GM21529 (cell line): ENCODE measurements around the gene PCYT2.
A peak's percentile ranks its signal among the peaks of the same experiment; 100 is the strongest.
"Not testable (repeated sequence)": the region's sequence is repeated elsewhere in the genome, so short reads cannot be mapped to it uniquely, and the experiment has no call there.

ENCODE experiments used
- ATAC-seq: cut with Tn5 transposase; IDR thresholded peaks from one replicate; pipeline ENCODE4 v1.9.1; 2021; ENCODE audit not compliant: unreplicated experiment

PCYT2 gene

DNA sequence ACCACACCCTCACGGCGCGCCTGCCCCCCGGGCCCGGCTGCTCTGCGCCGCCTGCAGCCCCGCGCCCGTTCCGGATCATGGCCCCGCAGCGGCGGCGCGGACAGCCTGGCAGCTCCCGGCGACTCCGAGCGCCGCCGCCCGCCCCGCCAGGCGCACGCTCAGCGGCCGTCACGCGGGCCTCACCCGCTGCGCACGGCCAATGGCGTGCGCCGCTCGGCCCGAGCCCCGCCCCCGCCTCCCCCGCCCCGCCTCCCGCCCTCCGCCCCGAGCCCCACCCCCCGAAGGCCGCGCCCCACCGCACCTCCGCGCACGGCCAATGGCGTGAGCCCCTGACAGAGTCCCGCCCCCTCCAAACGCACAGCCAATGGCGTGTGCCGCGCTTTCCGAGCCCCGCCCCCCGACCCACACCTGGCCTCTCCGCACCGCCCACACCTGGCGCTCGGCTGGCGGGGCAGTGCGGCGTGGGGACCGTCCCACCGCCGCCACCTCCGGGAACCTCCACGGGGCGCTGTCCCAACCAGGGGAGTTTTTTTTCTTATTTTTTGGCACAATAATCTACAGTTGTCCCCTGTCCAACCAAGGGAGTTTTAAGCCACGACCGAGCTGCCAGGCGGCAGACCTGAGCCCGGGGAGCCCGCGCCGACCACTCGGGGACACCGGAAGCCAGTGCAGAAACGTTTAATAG lies at the start of gene PCYT2:
Gene PCYT2, minus strand, starts transcription at position 123 of the 685 bp plus-strand sequence. Its CDS starts 44 bp downstream, at position 79.
- ATAC-seq = peak; percentile 68

GRCh38 chr17:81960130-81960958 lies 49.1 kb upstream of the PCYT2 start:
- no peak for ATAC-seq

- ATAC-seq = peak; percentile 63
Observed at GRCh38 chr17:81959362-81960129, 48.3 kb upstream of the PCYT2 start.

DNA sequence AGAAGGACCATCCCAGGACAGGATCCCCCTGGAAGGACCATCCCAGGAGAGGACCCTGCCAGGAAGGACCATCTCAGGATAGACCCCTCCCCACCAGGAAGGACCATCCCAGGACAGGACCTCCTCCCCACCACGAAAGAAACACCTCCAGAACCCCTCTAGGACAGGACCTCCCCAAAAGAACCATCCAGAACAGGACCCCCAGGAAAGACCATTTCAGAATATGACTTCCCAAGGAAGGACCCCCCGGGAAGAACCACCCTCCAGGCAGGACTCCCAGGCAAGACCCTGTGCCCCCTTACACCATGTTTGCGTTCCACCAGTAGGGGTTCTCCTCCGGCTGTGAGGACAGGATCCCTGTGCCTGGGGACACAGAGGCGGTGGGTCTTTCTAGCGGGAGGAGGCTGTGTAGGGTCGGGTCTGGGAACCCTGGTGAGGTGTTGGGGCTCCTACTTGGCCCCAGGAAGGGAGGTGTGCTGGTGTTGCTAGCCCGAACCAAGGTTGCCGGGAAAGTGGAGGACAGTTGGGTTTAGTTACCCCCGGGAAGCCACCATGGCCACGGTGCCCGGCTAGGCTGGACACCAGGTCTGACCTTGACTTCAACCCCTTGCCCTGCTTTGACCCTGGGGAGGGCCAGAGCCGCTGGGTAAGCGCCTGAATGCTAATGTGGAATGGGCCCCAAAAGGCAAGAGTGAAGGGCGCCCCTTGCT lies 47.6 kb upstream of the PCYT2 start:
- no peak for ATAC-seq

DNA sequence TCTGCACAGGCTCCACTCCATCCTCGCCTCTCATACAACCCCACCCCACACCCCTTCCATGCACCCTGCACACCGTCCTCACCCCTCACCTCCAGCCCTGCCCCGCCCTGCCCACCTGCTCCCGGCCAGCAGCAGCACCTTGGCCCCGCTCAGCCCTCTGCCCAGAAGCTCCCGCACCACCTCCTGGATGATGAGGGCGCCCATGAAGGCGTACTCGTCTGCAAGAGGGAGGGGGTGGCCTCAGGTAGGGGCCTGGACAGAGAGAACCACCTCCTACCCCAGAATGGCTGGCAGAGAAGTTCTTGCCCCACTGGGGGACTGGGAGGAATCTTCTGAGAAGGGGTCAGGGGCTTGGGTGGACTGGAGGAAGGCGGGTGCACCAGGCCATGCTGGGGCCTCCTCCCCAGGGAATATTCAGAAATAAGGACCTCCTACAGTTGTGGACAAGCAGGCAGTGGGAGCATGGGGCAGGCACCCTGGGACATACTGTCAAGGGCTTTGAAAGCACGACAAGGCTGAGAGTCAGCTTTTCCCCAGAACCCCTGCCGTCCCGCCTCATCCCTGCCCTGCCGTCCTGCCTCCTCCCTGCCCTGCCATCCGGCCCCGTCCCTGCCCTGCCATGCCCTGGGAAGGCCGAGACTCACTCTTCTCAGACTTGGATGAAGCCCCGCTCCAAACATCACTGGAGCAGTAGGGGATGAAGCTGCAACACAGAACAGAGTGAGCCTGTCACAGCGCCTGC lies 46.7 kb upstream of the PCYT2 start:
- no peak for ATAC-seq

DNA sequence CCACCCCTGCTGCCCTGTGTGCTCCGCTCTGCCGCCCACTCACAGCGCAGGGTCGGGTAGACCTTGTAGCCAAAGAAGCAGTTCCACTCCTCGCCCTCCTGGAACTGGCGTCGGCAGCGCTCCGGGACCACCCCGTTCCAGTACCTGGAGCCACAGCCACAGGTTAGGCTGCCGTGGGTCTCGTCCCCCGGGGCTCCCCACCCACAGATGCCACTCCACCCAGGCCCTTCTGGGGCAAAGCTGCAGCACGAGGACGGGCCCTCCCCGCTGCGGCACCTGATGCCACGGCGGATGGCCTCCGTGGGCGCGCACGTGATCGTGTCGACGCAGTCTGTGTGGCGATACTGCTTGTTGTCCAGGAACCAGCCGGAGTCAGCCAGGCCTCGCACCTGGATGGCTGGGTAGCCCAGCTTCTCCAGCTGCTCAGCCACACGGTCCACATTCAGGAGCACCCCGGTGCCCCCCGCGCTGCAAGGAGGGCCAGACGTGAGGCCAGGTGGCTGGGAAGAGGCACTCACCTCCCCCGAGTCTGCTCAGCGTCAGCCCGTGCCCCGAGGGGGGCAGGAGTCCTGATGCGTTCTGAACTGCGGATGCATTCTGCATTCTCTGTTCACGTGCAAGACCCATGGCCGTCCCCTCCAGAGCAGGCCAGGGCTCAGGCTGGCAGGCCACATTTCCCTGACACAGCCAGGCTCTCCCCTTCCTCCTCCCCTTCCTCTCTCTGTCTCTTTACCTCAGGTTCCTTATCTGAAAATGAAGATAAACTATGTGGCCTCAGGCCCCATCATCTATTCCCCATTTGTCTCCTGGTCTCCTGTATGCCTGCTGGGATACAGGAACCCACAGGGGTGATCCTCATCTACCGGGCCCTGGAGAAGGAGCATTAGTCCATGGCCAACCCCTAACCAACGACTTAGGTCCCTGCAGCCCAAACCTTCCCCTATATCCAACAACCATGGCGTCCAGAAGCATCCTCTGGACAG lies 45.7 kb upstream of the PCYT2 start:
- ATAC-seq = no peak

DNA sequence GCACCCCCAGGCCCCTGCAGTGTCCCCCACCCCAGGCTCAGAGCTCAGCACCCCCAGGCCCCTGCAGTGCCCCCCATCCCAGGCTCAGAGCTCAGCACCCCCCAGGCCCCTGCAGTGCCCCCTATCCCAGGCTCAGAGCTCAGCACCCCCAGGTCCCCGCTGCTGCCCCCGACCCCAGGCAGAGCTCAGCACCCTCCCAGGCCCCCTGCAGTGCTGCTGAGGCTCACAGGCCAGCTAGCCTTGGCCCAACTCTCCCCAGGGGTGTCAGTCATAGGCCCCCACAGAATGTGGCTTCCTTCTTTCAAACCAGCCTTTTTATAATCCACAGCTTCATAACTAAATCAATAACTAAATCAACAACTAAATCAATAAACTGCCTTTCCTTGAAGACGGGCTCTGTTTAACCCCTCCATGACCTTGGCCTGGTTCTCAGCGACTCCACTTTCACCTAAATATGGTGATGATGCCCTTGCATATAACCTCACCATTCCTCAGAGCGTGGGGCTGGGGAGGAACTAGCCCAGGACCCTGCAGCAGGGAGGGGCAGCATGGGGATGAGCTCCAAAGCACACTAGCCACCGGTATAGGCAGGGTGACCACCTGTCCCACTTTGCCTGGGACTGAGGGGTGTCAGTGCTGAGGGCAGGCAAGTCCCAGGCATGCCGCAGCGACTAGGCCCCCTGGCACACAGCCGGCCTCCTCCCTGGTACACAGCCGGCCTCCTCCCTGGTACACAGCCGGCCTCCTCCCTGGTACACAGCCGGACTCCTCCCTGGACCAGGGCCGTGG lies 44.8 kb upstream of the PCYT2 start:
- no peak for ATAC-seq

DNA sequence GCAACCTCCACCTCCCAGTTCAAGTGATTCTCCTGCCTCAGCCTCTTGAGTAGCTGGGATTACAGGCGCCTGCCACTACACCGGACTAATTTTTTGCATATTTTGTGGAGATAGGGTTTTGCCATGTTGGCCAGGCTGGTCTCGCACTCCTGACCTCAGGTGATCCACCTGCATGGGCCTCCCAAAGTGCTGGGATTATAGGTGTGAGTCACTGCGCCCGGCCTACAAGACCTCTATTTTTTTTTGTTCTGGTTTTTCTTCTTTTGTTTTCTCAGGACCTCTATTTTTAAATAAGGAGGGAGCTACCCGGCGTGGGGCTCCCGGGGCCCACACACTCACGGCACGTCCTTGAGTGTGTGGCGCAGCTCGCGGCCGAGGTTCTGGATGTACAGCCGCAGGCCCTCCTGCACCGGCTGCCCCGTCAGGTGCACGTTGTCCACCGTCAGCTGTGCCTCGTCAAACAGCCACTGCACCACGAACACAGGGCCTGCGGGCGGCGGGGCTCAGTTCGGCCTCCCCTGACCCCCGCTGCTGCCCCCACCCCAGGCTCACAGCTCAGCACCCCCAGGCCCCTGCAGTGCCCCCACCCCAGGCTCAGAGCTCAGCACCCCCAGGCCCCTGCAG lies 44.0 kb upstream of the PCYT2 start:
- ATAC-seq = no peak

DNA sequence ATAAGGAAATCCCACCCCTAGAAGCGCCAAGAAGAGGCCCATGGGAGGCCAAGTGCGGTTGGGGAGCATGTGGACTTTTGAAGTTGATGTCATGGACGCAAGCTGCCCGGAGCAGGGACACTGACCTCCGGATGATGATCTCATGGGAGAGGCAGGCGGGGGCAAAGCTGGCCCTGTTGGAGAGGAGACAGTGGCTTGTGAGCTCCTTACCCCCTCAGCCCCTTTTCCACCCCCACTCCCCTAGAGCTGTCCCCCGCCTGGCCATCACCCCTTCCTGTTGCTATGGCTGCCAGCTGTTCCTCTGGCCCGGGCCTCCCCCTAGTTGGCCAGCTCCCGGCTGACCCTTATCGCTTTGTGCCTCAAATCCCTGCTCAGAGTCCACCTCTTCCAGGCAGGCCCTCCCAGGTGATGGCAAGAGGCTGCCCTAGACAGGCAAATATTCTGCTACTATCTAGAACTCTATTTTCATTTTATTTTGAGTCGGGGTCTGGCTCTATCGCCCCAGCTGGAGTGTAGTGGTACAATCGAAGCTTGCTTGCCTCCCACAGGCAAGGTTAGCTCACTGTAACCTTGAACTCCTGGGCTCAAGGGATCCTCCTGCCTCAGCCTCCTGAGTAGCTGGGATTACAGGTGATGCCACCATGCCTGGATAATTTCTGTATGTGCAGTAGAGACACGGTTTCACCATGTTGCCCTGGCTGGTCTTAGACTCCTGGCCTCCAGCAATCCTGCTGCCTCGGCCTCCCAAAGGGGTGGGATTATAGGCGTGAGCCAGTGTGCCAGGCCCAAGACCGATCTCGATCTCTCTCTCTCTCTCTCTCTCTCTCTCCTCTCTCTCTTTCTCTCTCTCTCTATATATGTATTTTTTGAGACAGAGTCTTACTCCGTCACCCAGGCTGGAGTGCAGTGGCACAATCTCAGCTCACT lies 43.2 kb upstream of the PCYT2 start:
- ATAC-seq = no peak

GRCh38 chr17:81953443-81953842 lies 42.2 kb upstream of the PCYT2 start:
- not testable (repeated sequence) for ATAC-seq

- ATAC-seq = no peak
Observed at GRCh38 chr17:81952792-81953228, 41.6 kb upstream of the PCYT2 start.

- ATAC-seq = no peak
Observed at GRCh38 chr17:81951785-81952684, 40.8 kb upstream of the PCYT2 start.

GRCh38 chr17:81950501-81950900 lies 39.3 kb upstream of the PCYT2 start:
- ATAC-seq = no peak

DNA sequence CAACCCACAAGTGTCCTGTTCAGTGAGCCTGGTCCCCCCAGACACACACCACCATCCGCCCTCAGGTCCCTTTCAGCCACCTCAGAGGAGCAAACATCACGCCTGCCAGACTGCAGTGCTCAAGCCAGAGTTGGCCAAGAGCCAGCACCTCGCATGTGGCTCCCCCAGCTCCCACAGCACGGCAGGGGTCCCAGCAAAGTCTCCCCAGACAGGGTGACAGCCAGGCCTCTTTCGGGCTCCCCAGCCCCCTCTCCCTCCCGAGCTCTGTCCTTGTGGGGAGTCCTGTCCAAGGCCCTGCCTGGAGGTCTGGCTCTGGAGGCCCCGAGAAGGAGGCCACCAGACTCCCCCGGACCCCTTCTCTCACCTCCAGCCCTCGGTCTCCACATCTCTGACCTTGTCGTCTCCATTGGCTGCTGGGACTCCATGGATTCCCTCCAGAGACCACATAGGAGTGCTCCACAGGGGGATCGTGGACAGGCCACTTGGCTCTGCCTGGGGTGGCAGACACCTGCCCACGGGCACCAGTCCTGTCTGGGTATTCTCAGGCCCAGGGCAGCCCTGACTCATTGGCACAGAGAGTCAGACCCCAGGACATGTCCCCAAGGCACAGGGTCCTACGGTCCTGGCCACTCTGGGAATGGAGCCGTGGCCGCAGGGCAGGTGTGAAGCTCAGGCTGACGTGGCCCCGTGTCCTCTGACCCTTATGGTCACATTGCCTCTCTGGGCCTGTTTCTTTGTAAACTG lies 37.6 kb upstream of the PCYT2 start:
- no peak for ATAC-seq

- ATAC-seq = no peak
Observed at GRCh38 chr17:81947189-81947588, 36.0 kb upstream of the PCYT2 start, which contains the start of gene MYADML2. Gene MYADML2, minus strand, starts transcription at chr17:81947233. Its CDS starts 5,492 bp downstream, at chr17:81941741.
